ENCODE data around the gene APOBEC3H.

Gene APOBEC3H

DNA sequence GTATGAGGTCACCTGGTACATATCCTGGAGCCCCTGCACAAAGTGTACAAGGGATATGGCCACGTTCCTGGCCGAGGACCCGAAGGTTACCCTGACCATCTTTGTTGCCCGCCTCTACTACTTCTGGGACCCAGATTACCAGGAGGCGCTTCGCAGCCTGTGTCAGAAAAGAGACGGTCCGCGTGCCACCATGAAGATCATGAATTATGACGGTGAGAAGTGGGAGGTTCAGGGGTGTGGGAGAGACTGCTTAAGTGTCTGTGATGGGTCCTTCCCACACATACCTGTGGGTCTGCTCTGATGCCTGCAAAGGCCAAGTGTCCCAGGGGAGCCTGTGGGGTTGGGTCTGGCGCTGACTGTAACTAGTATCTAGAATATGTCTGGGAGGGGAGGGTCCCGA lies 16.0 kb upstream of the APOBEC3H start:
- DNase-seq (ENCODE audit: low read depth, low spot score) = no peak

DNA sequence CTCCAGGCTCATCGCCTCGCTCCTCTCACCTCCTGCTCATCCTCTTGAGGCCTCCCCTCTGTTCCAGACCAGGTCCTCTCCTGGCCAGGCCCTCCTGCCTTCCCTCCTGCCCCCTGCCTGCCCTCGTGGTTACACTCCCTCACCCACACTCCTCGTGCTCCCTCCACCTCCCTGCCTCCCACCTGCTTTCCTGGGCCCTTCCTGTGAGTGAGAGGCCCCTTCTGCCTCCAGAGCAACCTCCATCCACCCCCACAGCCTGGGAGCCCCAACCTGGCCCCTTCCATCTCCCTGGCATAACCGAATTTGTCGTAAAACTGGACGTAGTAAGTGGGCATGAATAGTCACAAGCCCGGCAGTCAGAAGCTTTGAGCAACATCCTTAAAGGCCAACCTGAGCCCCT lies 15.4 kb upstream of the APOBEC3H start:
- DNase-seq (ENCODE audit: low read depth, low spot score) = no peak

DNA sequence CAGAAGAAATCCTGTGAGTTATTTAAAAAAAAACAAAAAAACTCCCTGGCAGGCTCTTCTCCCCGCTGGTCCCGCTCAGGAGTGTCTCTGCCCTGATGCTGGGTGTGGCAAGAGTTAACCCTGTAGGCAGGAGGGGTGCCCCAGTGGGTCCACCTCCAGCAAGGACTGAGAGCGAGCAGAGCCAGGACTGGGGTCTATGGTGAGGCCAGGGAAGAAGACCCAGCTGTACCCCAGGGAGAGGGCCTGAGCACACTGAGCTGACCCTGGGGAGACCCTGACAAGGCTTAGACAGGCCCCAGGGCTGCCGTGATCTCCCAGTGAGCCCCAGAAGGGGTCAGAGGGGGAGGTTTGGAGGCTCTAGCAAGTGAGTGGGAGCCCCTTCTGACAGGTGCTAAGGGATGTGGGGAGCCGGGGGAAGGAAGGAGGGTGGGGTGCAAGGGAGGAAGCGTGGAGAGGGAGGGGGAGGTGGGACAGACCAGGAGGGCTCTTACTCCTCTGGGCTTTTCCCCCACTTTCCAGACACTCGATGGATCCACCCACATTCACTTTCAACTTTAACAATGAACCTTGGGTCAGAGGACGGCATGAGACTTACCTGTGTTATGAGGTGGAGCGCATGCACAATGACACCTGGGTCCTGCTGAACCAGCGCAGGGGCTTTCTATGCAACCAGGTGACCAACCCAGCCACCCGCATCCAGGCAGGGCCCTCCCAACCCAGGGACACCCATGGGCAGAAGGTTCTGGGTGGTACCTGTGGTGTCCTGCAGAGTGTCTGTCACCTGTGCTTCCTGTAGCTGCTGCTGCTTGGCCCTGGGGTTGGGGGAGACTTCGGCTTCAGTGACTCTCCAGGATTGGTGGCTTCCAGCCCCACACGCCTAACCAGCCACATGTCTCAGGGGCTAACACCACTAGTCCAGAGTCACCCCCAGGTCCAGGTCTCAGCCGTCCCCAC lies 13.6 kb upstream of the APOBEC3H start:
- no peak for DNase-seq (ENCODE audit: low read depth, low spot score)

DNA sequence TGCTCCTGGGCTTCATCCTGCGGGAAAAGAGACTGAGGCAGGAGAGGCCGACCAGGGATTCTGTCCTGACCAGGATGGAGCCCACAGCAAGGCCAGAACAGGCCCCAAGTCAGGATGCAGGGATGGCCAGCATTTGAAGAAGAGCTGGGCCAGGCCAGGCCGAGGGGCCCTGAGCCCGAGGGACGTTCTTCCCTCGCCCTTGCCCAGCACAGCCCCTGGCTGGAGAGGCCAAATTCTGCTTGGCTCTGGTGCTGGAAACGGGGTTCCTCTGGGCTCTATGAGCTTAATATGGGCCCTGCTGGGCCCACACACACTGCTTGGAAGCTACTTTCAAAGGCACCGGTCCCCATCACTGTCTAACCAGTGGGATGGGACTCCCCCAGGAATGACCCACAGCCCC lies 12.4 kb upstream of the APOBEC3H start:
- no peak for DNase-seq (ENCODE audit: low read depth, low spot score)

DNA sequence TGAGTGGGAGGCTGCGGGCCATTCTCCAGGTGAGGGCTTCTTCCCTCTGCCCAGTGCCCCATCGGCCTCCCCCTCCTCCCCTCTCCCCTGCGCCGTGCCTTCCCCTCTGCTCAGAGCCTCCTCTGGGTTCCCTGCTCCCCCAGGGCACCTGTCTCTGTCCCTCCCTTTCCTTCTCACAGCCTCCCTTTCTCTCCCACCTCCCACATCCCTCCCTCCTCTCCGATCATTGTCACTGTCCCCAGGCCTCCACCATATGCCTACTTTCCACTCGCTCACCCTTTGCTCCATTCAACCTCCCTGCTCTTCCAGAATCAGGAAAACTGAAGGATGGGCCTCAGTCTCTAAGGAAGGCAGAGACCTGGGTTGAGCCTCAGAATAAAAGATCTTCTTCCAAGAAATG lies 9.9 kb upstream of the APOBEC3H start:
- no peak for DNase-seq (ENCODE audit: low read depth, low spot score)

DNA sequence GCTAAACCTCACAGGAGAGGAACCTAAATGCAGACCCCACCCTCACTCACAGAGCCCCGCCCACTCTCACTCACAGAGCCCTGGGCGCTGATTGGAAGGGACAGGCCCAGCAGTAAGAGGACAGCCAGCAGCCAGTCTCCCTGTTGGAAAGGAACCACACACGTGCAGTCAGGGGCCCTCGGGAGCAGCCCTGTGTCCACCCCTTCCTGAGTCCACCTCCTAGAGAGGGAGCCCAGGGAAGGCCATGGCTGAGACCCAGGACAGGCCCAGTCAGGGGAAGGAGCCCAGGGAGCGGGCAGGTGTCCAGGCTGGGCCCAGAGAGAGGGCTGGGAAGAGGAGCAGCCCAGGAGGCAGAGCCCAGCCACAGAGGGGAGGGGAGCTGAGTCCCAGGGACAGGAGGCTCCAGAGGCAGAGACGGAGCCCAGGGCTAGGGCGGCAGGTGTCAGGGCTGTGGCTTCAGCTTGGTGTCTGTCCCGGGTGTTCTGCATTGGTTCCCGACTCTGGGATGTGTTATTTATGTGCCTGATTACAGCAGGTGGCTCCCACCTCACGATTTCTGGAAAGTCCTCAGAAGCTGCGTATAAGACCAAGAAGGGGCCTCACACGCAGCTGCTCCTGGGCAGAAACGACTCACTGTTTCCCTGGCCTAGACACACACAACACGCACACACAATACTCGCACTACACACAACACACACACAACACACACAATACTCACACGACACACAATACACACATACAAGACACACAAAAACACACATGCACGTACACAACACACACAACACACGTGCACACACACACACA lies 9.0 kb upstream of the APOBEC3H start:
- DNase-seq (ENCODE audit: low read depth, low spot score) = no peak

DNA sequence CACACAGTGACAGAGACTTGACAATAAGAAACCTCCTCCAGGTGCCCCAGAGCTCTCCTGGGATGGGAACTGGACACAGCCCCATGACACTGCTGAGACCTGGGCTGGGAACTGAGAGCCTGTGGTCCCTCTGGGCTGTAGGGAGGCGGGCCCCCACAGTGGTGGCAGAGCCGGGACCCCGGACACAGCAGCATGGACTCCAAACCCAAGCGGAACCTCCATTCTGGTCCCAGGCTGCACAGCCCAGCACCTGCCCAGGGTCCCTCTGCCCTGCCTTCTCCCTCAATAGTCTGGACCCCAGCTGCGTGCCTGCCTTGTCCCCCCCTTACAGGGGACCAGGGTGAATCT lies 8.4 kb upstream of the APOBEC3H start:
- no peak for DNase-seq (ENCODE audit: low read depth, low spot score)

DNA sequence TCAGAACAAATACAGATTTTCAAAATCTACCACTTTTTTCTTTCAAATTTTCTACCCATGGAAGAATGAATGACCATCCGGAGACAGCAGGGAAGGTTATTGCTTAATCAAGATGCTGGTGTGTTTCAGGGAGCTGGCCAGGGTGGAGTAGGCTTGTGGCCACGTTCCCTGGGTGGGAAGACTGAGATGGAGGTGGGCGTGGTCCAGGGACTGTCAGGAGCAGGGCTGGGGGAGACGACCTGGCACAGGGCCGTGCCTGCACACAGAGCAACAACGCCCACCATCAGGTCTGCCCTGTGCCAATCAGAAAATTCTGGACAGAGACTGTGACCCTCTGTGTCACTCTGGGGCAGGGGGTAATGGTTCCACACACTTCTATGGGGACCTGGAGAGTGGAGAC lies 7.1 kb upstream of the APOBEC3H start:
- no peak for DNase-seq (ENCODE audit: low read depth, low spot score)

DNA sequence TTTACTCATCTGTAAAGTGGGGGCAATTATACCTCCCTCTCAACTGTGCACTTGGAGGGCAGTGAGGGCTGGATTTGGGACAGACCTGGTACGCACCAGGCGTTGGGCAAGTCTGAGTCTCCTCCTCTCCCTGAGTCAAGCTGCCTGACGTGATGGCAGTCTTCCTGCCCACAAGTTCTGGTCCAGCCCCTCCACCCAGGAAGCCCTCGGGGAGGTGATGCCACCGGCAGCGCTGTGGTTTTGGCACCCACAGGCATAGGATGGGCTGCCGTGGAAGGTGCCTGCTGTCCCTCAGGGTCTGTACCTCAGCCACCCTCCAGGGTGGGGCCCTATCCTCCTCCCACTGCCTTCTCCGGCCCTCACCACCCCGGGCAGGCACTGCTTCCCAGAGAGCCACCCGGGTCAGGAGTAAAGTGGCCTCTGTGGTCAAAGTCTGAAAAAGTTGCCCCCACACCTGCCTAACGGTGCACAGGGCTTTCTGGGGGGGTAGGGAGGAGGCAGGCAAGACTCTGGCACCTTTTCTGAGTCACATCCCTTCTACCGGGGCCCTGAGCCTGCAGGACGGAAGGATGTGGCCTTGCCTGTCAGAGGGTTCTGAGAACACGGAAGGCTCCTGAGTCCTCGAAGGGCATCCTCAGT lies 6.5 kb upstream of the APOBEC3H start:
- no peak for DNase-seq (ENCODE audit: low read depth, low spot score)

DNA sequence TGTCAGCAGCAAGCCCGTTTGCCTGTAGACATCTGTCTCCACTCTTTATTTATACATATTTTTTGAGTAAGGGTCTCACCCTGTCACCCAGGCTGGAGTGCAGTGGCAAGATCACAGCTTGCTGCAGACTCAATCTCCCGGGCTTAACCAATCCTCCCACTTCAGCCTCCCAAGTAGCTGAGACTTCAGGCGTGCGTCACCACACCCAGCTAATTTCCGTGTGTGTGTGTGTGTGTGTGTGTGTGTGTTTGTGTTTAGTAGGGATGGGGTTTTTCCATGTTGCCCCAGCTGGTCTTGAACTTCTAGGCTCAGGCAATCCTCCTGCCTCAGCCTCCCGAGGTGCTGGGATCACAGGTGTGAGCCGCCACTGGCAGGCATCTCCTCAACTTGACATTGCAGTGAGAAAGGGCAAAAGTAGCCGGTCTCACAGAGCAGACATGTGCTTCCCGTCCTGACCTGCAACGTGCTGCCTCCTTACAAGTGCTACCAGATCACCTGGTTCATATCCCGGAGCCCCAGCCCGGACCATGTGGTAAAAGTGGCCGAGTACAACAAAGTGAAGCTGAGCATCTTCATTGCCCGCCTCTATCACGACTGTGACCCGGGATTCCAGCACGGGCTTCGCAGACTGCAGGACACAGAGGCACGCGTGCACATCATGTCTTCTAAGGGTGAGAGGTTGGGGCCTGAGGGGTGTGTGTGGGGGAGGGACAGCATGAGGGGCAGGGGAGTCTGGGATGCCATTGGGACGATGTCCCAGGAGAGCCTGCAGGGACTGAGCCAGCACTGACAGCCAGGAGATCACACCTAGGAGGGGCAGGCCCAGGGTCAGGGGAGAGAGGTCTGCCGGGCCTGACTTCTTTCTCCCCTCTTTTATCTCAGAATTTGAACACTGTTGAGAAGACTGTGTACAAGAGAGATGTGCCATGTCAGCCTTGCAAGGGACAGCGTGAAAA lies 5.6 kb upstream of the APOBEC3H start:
- no peak for DNase-seq (ENCODE audit: low read depth, low spot score)

DNA sequence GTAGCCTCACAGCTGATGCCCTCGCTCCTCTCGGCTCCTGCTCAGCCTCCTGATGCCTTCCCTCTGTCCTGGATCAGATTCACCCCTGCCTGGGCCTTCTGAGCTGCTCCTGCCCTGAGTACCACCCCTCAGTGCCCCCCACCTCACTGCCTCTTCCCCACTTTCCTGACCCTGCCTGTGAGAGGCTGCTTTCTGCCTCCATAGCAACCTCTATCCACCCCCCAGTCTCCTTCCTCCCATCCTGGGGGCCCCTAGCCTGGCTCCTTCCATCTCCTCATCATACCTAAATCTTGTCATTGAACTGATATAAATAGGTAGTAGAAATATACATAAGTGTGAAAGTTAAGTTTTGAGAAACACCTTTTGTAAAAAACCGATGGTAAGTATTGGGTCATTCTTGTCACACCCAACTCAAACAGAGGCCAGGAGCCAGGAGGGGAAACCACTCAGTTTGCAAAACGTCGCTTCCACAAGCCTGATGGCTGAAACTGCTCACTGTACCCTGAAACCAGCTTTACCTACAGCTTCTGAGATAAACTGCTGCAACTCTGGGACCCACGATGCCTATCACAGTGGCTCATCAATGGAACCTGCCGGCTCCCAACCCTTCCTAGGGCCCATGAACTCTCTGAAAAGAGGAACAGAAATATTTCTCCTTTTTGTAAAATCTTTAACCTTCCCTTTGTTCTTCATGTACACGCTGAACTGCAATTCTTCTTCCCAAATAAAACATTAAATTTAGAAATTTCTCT lies 4.8 kb upstream of the APOBEC3H start:
- no peak for DNase-seq (ENCODE audit: low read depth, low spot score)

DNA sequence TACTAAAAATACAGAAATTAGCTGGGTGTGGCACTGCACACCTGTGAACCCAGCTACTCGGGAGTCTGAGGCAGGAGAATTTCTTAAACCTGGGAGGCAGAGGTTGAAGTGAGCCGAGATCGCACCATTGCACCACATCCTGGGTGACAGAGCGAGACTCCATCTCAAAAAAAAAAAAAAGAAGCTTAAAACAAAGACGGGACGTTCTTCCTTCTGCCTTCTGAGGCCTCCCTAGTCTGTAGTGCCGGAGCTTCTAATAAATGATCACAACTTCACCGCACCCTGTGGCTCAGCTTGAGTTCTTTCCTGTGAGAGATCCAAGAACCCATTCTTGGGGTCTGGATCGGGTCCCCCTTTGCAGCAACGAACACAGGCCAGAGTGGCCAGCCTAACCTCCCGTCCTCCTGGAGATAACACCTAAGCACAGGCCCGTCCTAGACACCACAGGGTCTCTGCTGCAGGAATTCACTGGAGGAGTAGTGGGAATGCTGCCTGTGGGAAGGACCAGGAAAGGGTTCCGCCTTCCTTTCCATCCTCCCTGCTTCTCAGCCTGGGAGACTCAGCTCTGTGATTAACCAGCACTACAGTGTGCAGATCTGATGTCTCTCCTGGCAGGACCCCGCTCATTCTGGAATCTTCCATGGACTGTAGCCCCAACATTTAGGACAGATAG lies 2.2 kb upstream of the APOBEC3H start:
- DNase-seq (ENCODE audit: low read depth, low spot score) = no peak

DNA sequence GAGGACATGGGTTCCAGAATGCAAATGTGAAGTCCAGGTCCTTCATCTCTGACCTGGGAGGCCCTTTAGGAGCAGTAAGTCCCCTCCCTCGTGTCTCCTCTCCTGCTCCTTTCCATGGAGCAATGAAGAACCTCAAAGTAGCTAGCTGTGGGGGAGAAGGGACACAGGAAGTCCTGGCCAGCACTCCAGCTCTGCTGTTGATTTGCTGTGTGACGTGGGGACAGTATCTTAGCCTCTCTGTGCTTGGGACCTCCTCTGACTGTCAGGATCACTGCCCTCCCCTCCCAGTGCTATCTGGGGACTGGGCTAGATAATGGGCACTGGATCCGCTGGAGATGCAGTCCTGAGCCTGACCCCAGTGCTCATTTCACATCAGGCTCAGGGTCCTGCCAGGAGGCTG lies 1.1 kb upstream of the APOBEC3H start:
- DNase-seq (ENCODE audit: low read depth, low spot score) = no peak

DNA sequence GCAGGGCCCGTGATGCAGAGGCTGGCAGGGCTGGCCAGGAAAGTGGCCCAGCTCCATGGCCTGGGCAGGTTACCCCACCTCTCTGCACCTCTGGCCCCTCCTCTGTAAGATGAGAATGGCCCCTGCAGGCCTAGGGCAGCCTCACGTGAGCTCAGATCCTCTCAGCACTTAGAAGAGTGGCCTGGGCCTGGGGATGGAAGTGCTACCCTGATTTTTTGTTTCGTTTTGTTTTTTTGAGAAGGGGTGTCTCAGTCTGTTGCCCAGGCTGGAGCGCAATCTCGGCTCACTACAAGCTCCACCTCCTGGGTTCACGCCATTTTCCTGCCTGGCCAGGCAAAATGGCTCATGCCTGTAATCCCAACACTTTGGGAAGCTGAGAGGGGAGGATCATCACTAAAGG lies 982 bp downstream of the APOBEC3H start:
- no peak for DNase-seq (ENCODE audit: low read depth, low spot score)

DNA sequence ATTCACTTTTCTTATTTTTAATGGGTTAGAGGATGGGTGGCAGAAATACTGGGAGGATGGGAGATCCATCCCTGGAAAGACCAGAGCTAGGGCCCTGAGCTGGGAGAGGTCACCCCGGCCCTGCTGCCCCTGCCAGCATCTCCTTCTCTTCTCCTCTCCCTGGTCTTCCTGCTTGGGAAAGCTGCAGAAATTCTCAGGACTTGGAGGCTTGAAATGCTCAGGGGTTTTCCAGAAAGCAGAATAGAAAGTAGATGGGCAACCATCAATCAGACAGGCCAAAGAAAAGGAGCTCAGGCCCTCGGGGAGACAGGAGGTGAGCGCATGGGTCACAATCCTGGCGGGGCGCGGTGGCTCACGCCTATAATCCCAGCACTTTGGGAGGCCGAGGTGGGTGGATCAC lies 1.5 kb downstream of the APOBEC3H start:
- DNase-seq (ENCODE audit: low read depth, low spot score) = no peak

DNA sequence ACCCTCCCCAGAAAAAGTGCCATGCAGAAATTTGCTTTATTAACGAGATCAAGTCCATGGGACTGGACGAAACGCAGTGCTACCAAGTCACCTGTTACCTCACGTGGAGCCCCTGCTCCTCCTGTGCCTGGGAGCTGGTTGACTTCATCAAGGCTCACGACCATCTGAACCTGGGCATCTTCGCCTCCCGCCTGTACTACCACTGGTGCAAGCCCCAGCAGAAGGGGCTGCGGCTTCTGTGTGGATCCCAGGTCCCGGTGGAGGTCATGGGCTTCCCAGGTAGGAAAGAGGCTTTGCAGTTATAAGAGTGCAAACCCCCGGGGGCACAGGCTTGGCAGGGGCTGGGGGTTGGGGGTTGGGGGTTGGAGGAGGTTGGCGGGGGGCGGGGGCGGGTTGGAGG lies 4.2 kb downstream of the APOBEC3H start:
- DNase-seq (ENCODE audit: low read depth, low spot score) = no peak

DNA sequence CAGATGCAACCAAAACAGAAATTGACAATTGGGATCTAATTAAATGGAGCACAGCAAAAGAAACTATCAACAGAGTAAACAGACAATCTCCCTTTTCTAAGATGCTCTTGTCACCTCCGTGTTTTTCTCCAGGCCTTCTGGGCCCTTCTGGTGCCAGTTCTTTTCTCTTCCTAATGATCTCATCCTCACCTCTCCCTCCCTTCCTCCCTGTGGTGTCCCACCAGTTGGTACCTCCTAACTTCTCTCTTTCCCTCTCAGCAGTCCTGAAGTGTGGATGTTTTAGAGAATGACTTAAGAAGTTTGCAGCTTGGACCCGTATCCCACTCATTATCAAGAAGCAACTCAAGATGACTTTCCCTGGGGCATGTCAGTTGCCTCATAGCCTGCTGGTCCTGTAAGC lies 6.4 kb downstream of the APOBEC3H start:
- no peak for DNase-seq (ENCODE audit: low read depth, low spot score)

DNA sequence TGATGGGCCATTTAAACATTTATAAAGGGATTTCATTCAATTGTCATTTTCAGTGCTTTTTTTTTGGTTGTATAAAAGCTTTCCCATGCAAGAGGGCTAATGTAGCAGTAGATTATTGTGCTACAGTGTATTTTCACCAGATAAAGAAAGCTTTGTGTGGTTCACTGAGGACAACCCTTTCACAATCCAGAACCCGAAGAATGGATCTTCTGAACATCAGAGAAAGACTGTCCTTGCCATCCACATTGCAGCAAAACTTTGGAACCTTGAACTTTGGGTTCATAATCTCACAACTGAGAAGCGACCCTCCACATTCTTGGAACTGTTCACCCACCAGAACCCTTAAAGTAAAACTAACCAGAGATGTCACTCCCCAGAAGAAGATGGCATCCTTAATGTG lies 9.3 kb downstream of the APOBEC3H start:
- no peak for DNase-seq (ENCODE audit: low read depth, low spot score)

DNA sequence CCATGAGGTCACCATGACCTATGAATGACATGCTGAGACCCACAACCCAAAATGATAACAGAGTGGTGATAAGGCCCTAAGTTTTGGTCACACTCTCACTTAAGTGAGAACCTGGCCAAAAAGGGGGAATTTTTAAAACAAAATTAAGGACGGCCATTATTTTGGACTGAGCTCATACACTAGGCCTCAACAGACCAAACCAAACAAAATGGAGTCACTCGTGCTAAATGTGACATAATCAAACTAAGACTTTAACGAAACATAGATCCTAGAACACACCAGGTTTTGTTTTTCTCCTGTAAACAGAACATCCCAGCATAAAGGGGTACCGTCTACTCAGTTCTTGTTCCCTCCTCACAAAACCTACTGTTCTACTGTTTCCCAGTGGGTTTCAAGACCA lies 11.4 kb downstream of the APOBEC3H start:
- no peak for DNase-seq (ENCODE audit: low read depth, low spot score)

DNA sequence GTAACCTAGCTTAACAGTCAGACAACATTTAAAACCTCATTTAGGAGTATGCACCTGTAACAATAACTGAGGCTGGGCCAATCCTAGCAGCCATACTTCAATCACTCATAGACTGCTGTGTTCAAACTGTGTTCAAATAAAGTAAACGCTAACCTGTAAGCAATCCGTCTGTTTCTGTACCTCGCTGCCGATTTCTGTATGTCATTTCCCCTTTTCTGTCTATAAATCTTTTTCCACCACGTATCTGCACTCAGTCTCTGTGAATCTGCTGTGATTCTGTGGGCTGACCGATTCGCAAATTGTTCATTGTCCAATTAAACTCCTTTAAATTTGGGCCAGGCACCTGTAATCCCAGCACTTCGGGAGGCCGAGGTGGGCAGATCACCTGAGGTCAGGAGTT lies 12.3 kb downstream of the APOBEC3H start:
- no peak for DNase-seq (ENCODE audit: low read depth, low spot score)

Data from iPS DF 19.7 (cell line).